22Rv1 (cell line): ENCODE measurements around the gene TAS1R1.

Experiments used
- ZFX ChIP-seq: fragments of 450-650 bp; IDR thresholded peaks from 2 replicates; pipeline ENCODE4 v1.6.1; 2017; ENCODE audit warnings: antibody characterized with exemption, borderline replicate concordance
- TF ChIP-seq, protein P1 (sequence below): fragments of 450-650 bp; IDR thresholded peaks from 2 replicates; pipeline ENCODE4 v1.5.1; 2017; ENCODE audit warnings: mild to moderate bottlenecking

DNA sequence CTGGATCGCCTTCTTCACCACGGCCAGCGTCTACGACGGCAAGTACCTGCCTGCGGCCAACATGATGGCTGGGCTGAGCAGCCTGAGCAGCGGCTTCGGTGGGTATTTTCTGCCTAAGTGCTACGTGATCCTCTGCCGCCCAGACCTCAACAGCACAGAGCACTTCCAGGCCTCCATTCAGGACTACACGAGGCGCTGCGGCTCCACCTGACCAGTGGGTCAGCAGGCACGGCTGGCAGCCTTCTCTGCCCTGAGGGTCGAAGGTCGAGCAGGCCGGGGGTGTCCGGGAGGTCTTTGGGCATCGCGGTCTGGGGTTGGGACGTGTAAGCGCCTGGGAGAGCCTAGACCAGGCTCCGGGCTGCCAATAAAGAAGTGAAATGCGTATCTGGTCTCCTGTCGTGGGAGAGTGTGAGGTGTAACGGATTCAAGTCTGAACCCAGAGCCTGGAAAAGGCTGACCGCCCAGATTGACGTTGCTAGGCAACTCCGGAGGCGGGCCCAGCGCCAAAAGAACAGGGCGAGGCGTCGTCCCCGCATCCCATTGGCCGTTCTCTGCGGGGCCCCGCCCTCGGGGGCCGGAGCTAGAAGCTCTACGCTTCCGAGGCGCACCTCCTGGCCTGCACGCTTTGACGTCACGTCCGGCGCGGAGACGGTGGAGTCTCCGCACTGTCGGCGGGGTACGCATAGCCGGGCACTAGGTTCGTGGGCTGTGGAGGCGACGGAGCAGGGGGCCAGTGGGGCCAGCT, 24.4 kb downstream of the TAS1R1 start, which contains the start of gene ZBTB48:
- TF ChIP-seq, protein P1, sequence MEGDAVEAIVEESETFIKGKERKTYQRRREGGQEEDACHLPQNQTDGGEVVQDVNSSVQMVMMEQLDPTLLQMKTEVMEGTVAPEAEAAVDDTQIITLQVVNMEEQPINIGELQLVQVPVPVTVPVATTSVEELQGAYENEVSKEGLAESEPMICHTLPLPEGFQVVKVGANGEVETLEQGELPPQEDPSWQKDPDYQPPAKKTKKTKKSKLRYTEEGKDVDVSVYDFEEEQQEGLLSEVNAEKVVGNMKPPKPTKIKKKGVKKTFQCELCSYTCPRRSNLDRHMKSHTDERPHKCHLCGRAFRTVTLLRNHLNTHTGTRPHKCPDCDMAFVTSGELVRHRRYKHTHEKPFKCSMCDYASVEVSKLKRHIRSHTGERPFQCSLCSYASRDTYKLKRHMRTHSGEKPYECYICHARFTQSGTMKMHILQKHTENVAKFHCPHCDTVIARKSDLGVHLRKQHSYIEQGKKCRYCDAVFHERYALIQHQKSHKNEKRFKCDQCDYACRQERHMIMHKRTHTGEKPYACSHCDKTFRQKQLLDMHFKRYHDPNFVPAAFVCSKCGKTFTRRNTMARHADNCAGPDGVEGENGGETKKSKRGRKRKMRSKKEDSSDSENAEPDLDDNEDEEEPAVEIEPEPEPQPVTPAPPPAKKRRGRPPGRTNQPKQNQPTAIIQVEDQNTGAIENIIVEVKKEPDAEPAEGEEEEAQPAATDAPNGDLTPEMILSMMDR, result no peak
- TF ChIP-seq ZFX, result no peak
